Loucy (cell line): ENCODE results near the gene SCAMP2.

Experiments
- H2AFZ ChIP-seq: fragments of 200-600 bp; sonication (generic); 2 replicates; pipeline ENCODE4 v1.6.0; 2016; ENCODE audit warnings: antibody characterized with exemption, mild to moderate bottlenecking, low read length, moderate library complexity
- H3F3A ChIP-seq: fragments of 200-600 bp; 2 replicates; pipeline ENCODE4 v1.6.0; 2016; ENCODE audit warnings: antibody characterized with exemption, low read depth, mild to moderate bottlenecking
- H3K27me3 ChIP-seq: fragments of 200-600 bp; sonication (generic); 2 replicates; pipeline ENCODE4 v1.6.1; 2014; ENCODE audit warnings: low read length, mild to moderate bottlenecking; ENCODE audit not compliant: insufficient read depth, poor library complexity, severe bottlenecking
- H3K36me3 ChIP-seq: fragments of 200-600 bp; sonication (generic); 2 replicates; pipeline ENCODE4 v1.6.1; 2016; ENCODE audit warnings: low read length; ENCODE audit not compliant: insufficient read depth
- H3K4me1 ChIP-seq: fragments of 200-600 bp; sonication (generic); 2 replicates; pipeline ENCODE4 v1.5.1; 2014; ENCODE audit warnings: low read length, mild to moderate bottlenecking; ENCODE audit not compliant: insufficient read depth, poor library complexity, severe bottlenecking
- H3K4me2 ChIP-seq: fragments of 200-600 bp; sonication (generic); 2 replicates; pipeline ENCODE4 v1.6.0; 2014; ENCODE audit warnings: antibody characterized with exemption, low read length, low read depth, mild to moderate bottlenecking; ENCODE audit not compliant: poor library complexity, severe bottlenecking
- H3K4me3 ChIP-seq: fragments of 200-600 bp; sonication (generic); 2 replicates; pipeline ENCODE4 v1.5.1; 2014; ENCODE audit warnings: low read length, mild to moderate bottlenecking, mixed read lengths; ENCODE audit not compliant: poor library complexity, severe bottlenecking
- H3K79me2 ChIP-seq: fragments of 200-600 bp; sonication (generic); 2 replicates; pipeline ENCODE4 v1.6.1; 2014; ENCODE audit warnings: low read length; ENCODE audit not compliant: insufficient read depth
- H3K9ac ChIP-seq: fragments of 200-600 bp; sonication (generic); 2 replicates; pipeline ENCODE4 v1.6.0; 2014; ENCODE audit warnings: mild to moderate bottlenecking, low read depth, low read length, moderate library complexity; ENCODE audit not compliant: poor library complexity, severe bottlenecking
- H3K9me2 ChIP-seq: fragments of 200-600 bp; sonication (generic); replicated peaks from 2 replicates; pipeline ENCODE4 v1.6.1; 2016; ENCODE audit warnings: low read depth, low read length, mixed read lengths
- H3K9me3 ChIP-seq: fragments of 200-600 bp; sonication (generic); 2 replicates; pipeline ENCODE4 v1.6.1; 2014; ENCODE audit warnings: mild to moderate bottlenecking, antibody characterized with exemption, low read length, low read depth; ENCODE audit not compliant: insufficient read depth
- H4K20me1 ChIP-seq: fragments of 200-600 bp; sonication (generic); 2 replicates; pipeline ENCODE4 v1.6.0; 2014; ENCODE audit warnings: antibody characterized with exemption, low read length, mild to moderate bottlenecking; ENCODE audit not compliant: insufficient read depth, poor library complexity, severe bottlenecking
- EZH2phosphoT487 ChIP-seq: fragments of 200-600 bp; IDR thresholded peaks from 2 replicates; pipeline ENCODE4 v1.6.1; 2018; ENCODE audit warnings: antibody characterized with exemption, mild to moderate bottlenecking, moderate library complexity, borderline replicate concordance
- TF ChIP-seq, protein P1 (sequence below): fragments of 200-600 bp; sonication (generic); conservative IDR thresholded peaks from 2 replicates; pipeline ENCODE4 v1.5.1; 2014; ENCODE audit warnings: mild to moderate bottlenecking, antibody characterized with exemption, low read length

SCAMP2 gene

DNA sequence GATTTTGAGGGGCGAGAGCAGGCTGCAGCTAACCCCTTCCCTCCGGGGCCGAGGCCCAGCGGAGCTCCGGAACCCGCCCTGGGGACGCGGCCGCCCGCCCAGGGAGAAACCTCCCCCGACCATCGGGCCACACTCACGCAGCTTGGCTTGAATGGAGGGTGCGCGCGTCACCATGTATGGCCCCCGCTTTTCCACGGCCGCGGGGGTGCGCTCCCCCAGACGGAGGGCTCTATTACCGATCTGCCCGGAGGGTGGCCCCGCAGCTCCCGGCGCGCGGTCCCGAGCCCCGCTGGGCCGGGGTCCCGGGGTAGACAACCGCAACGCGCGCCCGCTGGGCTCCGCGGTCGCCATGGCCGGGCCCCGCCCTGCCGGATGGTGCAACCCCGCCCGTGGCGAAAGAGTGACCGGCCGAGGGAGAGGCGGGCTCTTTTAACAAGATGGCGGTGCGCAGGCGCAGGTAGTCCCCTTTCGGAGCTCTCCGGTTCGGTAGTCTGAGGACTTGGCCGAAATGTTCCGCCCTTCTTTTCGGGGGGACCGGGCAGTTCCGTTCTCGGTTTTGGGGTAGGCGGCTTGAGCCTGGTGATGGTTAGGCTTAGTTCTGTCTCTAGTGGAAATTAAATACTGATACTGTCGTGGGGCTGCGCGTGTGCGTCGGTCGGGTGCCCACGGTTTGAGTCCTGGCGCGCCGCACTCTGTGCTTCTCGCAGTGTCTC lies 33.4 kb upstream of the SCAMP2 start, which contains the start of gene FAM219B:
FAM219B (minus strand) TSS at position 402 of the 713 bp plus-strand sequence; CDS start at position 351, 51 bp downstream.
- peak within 1 kb of the TSS; percentile 90 for H3K9ac ChIP-seq
- H3K9me2 ChIP-seq = no peaks in the 10 kb centered on the region
- H4K20me1 ChIP-seq = no peaks in the 10 kb centered on the region
- peaks cover 14% of the 10 kb centered on the region for H3K4me1 ChIP-seq
- H3K4me3 ChIP-seq = peak within 1 kb of the TSS; percentile 99
- peaks cover 24% of the 10 kb centered on the region for H3K79me2 ChIP-seq
- no peak for TF ChIP-seq EZH2phosphoT487
- TF ChIP-seq, protein P1, sequence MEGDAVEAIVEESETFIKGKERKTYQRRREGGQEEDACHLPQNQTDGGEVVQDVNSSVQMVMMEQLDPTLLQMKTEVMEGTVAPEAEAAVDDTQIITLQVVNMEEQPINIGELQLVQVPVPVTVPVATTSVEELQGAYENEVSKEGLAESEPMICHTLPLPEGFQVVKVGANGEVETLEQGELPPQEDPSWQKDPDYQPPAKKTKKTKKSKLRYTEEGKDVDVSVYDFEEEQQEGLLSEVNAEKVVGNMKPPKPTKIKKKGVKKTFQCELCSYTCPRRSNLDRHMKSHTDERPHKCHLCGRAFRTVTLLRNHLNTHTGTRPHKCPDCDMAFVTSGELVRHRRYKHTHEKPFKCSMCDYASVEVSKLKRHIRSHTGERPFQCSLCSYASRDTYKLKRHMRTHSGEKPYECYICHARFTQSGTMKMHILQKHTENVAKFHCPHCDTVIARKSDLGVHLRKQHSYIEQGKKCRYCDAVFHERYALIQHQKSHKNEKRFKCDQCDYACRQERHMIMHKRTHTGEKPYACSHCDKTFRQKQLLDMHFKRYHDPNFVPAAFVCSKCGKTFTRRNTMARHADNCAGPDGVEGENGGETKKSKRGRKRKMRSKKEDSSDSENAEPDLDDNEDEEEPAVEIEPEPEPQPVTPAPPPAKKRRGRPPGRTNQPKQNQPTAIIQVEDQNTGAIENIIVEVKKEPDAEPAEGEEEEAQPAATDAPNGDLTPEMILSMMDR = no peak
- H3K4me2 ChIP-seq = peak within 1 kb of the TSS; percentile 86
- no peaks in the 10 kb centered on the region for H3K27me3 ChIP-seq
- peaks cover 4% of the 10 kb centered on the region; the same call in 1 of the 2 replicates for H3K36me3 ChIP-seq
- no peaks in the 10 kb centered on the region for H3K9me3 ChIP-seq
- no peaks in the 10 kb centered on the region for H3F3A ChIP-seq
- H2AFZ ChIP-seq = peak within 1 kb of the TSS; percentile 100

DNA sequence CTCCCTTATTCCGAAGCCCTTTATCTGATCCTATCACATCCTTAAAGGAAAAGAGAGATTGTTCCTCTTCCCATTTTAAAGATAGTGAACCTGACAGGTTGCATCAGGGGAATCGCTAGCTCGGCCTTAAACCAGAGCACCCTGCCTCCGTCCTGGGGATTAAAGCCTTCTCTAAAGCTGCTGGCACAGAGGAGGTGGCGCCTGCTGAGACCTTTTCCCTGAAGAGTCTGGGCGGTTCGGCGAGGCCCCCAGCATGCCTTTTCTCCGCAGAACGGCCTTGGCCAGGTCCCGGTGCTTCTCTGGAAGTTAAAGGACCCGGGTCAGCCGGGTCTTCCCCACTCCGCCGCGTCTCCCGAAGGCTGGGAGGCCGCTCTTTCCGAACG lies 32.9 kb upstream of the SCAMP2 start:
- Histone ChIP-seq H3K27me3 (no peaks in the 10 kb centered on the region), H3F3A (no peaks in the 10 kb centered on the region), H4K20me1 (no peaks in the 10 kb centered on the region), H3K4me2 (peak overlapping the region; percentile 86), H3K4me3 (peak overlapping the region; percentile 99), H3K4me1 (peaks cover 18% of the 10 kb centered on the region), H3K9ac (peak overlapping the region; percentile 90), H3K36me3 (peaks cover 4% of the 10 kb centered on the region; the same call in 1 of the 2 replicates), H3K79me2 (peaks cover 24% of the 10 kb centered on the region), H2AFZ (peak overlapping the region; percentile 100), H3K9me2 (no peaks in the 10 kb centered on the region), H3K9me3 (no peaks in the 10 kb centered on the region)
- TF ChIP-seq EZH2phosphoT487 = no peak
- TF ChIP-seq, protein P1 = no peak

DNA sequence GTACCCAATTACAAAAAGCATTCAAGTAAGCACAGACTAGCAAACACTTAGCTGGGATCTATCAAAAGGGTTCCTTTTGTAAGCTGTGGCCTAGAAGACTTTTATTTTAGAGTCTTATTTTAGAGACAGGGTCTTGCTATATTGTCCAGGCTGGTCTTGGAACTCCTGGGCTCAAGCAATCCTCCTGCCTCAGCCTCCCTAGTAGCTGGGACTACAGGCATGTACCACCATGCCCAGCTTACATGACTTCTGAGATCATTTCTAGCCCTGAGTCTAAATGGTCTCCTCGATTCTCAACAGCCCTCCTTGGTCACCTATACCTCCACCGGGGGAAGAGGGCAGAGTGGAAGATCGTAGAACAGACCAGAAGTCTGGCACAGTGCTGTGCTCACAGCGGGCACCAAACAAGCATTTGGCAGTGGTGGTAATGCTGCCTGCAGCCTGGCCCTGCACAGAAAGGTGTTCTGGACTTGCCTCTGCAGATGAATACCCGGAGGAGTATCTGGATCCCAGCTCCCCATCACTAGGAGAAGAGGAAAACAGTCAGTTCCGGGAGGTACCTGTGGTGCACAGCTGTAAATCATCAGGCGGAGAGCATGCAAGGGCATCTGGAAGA lies 31.1 kb upstream of the SCAMP2 start:
- H3K4me2 ChIP-seq = peak overlapping the region; percentile 86
- no peak overlapping the region for H2AFZ ChIP-seq
- TF ChIP-seq EZH2phosphoT487 = no peak
- TF ChIP-seq, protein P1 = no peak
- peak overlapping the region; percentile 99 for H3K4me3 ChIP-seq
- H3F3A ChIP-seq = no peaks in the 10 kb centered on the region
- H3K9me3 ChIP-seq = no peaks in the 10 kb centered on the region
- no peaks in the 10 kb centered on the region for H3K27me3 ChIP-seq
- H3K4me1 ChIP-seq = peaks cover 18% of the 10 kb centered on the region
- H3K9me2 ChIP-seq = no peaks in the 10 kb centered on the region
- H3K9ac ChIP-seq = peak overlapping the region; percentile 19
- peaks cover 4% of the 10 kb centered on the region; the same call in 1 of the 2 replicates for H3K36me3 ChIP-seq
- H4K20me1 ChIP-seq = no peaks in the 10 kb centered on the region
- H3K79me2 ChIP-seq = peaks cover 24% of the 10 kb centered on the region
